Muscle layer of duodenum (tissue), 2 donors: ENCODE data around the gene KCTD13.
"Not testable (repeated sequence)": the region's sequence is repeated elsewhere in the genome, so short reads cannot be mapped to it uniquely, and the experiment has no call there.

Experiments used
- H3K27ac ChIP-seq: one replicate; pipeline ENCODE4 v1.7.0; 2013; ENCODE audit warnings: mild to moderate bottlenecking, low read length
- H3K27me3 ChIP-seq: one replicate; pipeline ENCODE4 v1.7.0; 2013; ENCODE audit warnings: low read depth, mild to moderate bottlenecking, control low read depth, low read length
- H3K36me3 ChIP-seq, 2 donors: one replicate each; pipeline ENCODE4 v1.7.0; 2013; ENCODE audit warnings: low read length in 2 of 2, control low read depth in 1 of 2, mild to moderate bottlenecking in 1 of 2; ENCODE audit not compliant: insufficient read depth in 2 of 2, control insufficient read depth in 1 of 2
- H3K4me1 ChIP-seq, 2 donors: one replicate each; pipeline ENCODE4 v1.7.0; 2013; ENCODE audit warnings: low read length in 2 of 2, mild to moderate bottlenecking in 2 of 2, control low read depth in 1 of 2, moderate library complexity in 1 of 2; ENCODE audit not compliant: insufficient read depth in 2 of 2, control insufficient read depth in 1 of 2
- H3K4me3 ChIP-seq, 2 donors: one replicate each; pipeline ENCODE4 v1.7.0; 2013; ENCODE audit warnings: low read length in 2 of 2, low read depth in 1 of 2, mild to moderate bottlenecking in 1 of 2
- H3K9me3 ChIP-seq, 2 donors: one replicate each; pipeline ENCODE4 v1.7.0; 2013; ENCODE audit warnings: low read length in 2 of 2, control low read depth in 1 of 2, mild to moderate bottlenecking in 1 of 2; ENCODE audit not compliant: control insufficient read depth in 1 of 2
- donor health status: healthy.

KCTD13 gene

GRCh38 chr16:29913514-29913913 is 12.5 kb downstream of the KCTD13 start:
- Histone ChIP-seq H3K27ac (no peak overlapping the region), H3K36me3 (peaks cover 0 to 4% of the 10 kb centered on the region in 2 donors), H3K27me3 (no peaks in the 10 kb centered on the region), H3K4me1 (no peaks in the 10 kb centered on the region), H3K4me3 (no peak overlapping the region), H3K9me3 (no peaks in the 10 kb centered on the region)

DNA sequence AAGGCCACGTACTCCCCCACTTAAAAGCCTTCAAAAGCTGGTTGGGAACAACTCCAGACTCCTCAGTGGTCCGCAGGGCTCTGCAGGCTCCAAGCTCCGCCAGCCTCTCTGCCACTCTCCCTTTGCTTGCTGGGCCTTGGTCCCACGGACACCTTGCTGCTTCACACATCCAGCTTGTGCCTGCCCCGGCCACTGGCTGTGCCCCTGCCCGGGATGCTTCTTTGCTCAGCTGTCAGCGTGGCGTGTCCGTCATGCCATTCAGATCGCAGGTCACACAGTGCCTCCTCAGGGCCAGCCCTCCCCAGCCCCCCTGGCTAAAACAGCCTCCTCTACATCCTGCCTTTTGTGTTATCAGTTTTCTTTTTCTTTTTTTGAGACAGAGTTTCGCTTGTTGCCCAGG is 13.9 kb downstream of the KCTD13 start:
- no peaks in the 10 kb centered on the region for H3K4me1 ChIP-seq
- H3K27ac ChIP-seq: no peak overlapping the region
- H3K9me3 ChIP-seq: no peaks in the 10 kb centered on the region
- peaks cover 0 to 4% of the 10 kb centered on the region in 2 donors for H3K36me3 ChIP-seq
- H3K27me3 ChIP-seq: no peaks in the 10 kb centered on the region
- no peak overlapping the region for H3K4me3 ChIP-seq

GRCh38 chr16:29911676-29912010 is 14.4 kb downstream of the KCTD13 start:
- H3K9me3 ChIP-seq: no peaks in the 10 kb centered on the region
- H3K36me3 ChIP-seq: peaks cover 0 to under 1% of the 10 kb centered on the region in 2 donors
- H3K4me3 ChIP-seq: no peak overlapping the region
- H3K27me3 ChIP-seq: no peaks in the 10 kb centered on the region
- no peaks in the 10 kb centered on the region for H3K4me1 ChIP-seq
- H3K27ac ChIP-seq: no peak overlapping the region

DNA sequence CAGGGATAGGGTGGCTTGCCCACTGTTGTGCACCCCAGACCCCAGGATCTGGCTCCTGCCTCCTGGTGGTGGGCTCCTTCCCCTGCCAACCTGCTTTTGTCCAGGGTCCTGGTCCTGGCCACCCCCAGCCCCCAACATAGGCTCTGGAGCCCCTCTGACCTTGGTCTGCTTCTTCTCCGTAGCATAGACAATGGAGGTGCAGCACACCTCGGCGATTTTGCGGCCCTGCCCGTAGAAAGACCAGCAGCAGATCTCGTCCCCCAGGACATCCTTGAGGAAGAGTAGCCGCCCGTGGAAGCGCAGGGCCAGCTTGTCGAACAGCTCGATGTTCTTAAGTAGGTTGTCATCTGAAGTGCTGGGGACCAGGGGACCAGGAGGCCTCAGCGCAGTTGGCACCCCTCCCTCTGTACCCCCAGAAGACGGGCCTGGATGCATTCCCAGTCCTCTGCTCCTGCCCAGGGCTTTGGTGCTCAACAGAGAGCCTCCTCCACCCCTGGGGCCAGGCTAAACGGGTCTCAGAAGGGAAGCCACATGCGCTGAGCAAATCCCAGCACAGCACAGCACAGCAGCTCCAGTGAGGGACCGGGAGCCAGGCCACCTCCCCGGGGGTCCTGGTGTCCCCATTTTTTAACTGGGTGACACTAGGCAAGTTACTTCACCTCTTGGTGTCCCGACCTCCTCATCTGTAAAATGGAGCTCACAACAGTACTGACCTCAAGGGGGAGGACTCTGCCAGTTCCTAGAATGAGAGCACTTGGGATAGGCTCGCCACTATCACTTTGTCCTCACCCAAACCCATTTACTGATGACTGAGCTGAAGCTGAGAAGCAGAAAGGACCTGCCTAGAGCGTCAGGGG is 15.0 kb downstream of the KCTD13 start:
- no peak overlapping the region for H3K27ac ChIP-seq
- H3K36me3 ChIP-seq: no peaks in the 10 kb centered on the region

DNA sequence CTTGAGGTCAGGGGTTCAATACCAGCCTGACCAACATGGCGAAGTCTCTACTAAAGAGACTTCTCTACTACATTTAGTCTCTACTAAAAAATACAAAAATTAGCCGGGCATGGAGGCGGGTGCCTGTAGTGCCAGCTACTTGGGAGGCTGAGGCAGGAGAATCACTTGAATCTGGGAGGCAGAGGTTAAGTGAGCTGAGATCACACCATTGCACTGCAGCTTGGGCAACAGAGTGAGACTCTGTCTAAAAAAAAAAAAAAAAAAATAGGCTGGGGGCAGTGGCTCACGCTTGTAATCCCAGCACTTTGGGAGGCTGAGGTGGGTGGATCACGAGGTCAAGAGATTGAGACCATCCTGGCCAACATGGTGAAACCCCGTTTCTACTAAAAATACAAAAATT is 16.2 kb downstream of the KCTD13 start:
- not testable (repeated sequence) for H3K27ac ChIP-seq, H3K36me3 ChIP-seq, H3K4me3 ChIP-seq, H3K4me1 ChIP-seq, H3K27me3 ChIP-seq, H3K9me3 ChIP-seq

More for the DNA sequence above, 15.0 kb downstream of the KCTD13 start:
- Histone ChIP-seq H3K27me3 (no peaks in the 10 kb centered on the region), H3K4me1 (no peaks in the 10 kb centered on the region), H3K9me3 (no peaks in the 10 kb centered on the region), H3K4me3 (no peak overlapping the region)

GRCh38 chr16:29909391-29909790 is 16.6 kb downstream of the KCTD13 start:
- H3K36me3 ChIP-seq: no peaks in the 10 kb centered on the region
- no peaks in the 10 kb centered on the region for H3K4me1 ChIP-seq
- no peaks in the 10 kb centered on the region for H3K9me3 ChIP-seq
- no peak overlapping the region for H3K27ac ChIP-seq
- H3K4me3 ChIP-seq: no peak overlapping the region
- H3K27me3 ChIP-seq: no peaks in the 10 kb centered on the region

GRCh38 chr16:29908719-29909220 is 17.3 kb downstream of the KCTD13 start:
- H3K9me3 ChIP-seq: no peaks in the 10 kb centered on the region
- H3K4me1 ChIP-seq: no peaks in the 10 kb centered on the region
- no peaks in the 10 kb centered on the region for H3K27me3 ChIP-seq
- no peaks in the 10 kb centered on the region for H3K36me3 ChIP-seq
- H3K4me3 ChIP-seq: no peak overlapping the region
- H3K27ac ChIP-seq: no peak overlapping the region

DNA sequence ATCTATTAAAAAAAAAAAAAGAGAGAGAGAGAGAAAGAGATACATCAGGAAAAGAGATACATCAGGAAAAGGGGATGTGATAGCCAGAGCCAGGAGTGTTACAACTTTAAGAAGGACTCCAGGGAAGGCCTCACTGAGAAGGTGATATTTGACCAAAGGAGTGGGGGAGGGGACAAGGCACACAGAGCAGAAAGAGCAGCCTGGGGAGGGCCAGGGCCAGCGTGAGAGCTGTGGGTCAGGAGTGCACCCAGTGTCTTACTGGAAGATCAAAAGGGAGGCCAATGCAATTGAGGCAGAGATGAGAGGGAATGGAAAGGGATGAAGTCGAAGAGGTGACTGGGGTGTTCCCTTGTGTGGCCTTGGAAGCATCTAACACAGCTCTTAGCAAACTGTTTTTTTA is 18.1 kb downstream of the KCTD13 start:
- Histone ChIP-seq H3K27me3 (no peaks in the 10 kb centered on the region), H3K27ac (no peak overlapping the region), H3K4me1 (no peaks in the 10 kb centered on the region), H3K36me3 (no peaks in the 10 kb centered on the region), H3K9me3 (no peaks in the 10 kb centered on the region), H3K4me3 (no peak overlapping the region)

DNA sequence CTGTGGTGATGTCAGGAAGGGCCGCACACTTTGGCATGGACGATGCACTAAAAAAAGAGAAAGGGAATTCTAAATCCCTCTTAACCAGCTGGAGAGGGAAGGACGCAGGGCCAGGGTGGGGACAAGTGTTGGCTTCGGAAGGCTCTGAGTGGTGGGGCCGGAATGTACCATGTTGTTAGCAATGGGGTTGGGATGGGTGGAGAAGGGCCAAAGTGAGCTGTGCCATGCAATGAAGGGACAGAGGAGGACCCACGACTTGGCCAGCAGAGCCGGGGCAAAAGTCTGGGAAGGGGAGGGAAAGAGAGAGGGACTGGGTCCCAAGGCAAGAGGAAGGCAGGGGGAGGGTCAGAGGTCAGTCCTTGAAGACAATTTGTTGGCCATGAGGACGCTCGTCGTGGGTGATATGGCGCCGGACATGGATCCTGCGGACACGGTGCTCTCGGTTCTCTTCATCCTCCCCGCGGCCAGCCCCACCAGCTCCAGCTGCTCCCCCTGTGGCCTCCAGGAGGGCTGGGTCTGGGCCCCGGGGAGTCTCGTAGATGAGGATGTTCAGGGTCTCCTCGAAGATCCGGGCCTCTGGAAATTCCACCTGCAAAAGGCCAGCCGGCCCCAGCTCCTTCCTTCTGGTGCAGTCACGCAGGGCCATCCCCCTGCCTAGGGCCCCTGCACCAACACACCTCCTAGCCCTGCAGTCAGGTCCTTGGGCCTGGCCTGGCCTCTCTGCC is 19.3 kb downstream of the KCTD13 start:
- no peak overlapping the region for H3K4me3 ChIP-seq
- no peaks in the 10 kb centered on the region for H3K4me1 ChIP-seq

DNA sequence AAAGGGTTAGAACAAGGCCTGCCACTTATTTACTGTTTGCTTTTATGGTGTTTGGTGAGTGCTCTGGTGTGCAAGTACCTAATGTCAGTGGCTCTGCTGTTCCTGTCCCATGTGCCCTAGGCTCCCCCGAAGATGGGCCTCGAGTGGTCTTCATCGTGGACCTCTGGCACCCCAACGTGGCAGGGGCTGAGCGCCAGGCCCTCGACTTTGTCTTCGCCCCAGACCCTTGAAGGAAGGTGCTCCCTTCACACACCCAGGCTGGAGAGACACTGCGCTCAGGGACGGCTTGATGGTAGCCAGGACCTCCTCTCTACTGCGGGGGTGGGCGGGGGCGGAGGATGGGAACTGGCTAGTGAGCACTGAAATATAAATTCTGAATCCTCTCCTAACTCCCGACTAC is 20.4 kb downstream of the KCTD13 start:
- Histone ChIP-seq H3K9me3 (no peaks in the 10 kb centered on the region), H3K36me3 (no peaks in the 10 kb centered on the region), H3K4me1 (peaks cover 0 to under 1% of the 10 kb centered on the region in 2 donors), H3K27me3 (no peaks in the 10 kb centered on the region), H3K27ac (no peak overlapping the region), H3K4me3 (no peak overlapping the region)

More for the DNA sequence above, 19.3 kb downstream of the KCTD13 start:
- Histone ChIP-seq H3K27me3 (no peaks in the 10 kb centered on the region), H3K9me3 (no peaks in the 10 kb centered on the region), H3K36me3 (no peaks in the 10 kb centered on the region), H3K27ac (no peak overlapping the region)

GRCh38 chr16:29904947-29905346 is 21.1 kb downstream of the KCTD13 start:
- no peak overlapping the region for H3K4me3 ChIP-seq
- H3K4me1 ChIP-seq: peaks cover 0 to 4% of the 10 kb centered on the region in 2 donors
- H3K27ac ChIP-seq: no peak overlapping the region
- H3K27me3 ChIP-seq: no peaks in the 10 kb centered on the region
- no peaks in the 10 kb centered on the region for H3K9me3 ChIP-seq
- H3K36me3 ChIP-seq: no peaks in the 10 kb centered on the region
